IPS DF 19.7 (cell line): ENCODE results near the gene GJD4.

Experiments used
- DNase-seq: peaks from one replicate; pipeline ENCODE4 v3.0.0-alpha.2; 2013; ENCODE audit warnings: low read depth, low spot score

Gene GJD4

GRCh38 chr10:35626971-35627507 lies 21.9 kb downstream of the GJD4 start:
- no peak for DNase-seq

GRCh38 chr10:35631404-35631803 lies 26.3 kb downstream of the GJD4 start:
- no peak for DNase-seq

- DNase-seq, result no peak
These were observed 26.9 kb downstream of the GJD4 start for GRCh38 chr10:35632027-35632426.

- DNase-seq, result no peak
These were observed 28.2 kb downstream of the GJD4 start for GRCh38 chr10:35633006-35633980.

- no peak for DNase-seq
These were observed 30.4 kb downstream of the GJD4 start for GRCh38 chr10:35635576-35635975.

- no peak for DNase-seq
These were observed 31.8 kb downstream of the GJD4 start for GRCh38 chr10:35636956-35637355.

- no peak for DNase-seq
These were observed 32.3 kb downstream of the GJD4 start for GRCh38 chr10:35637462-35637861.

GRCh38 chr10:35638101-35638500 lies 33.0 kb downstream of the GJD4 start:
- no peak for DNase-seq

GRCh38 chr10:35639021-35639727 lies 34.0 kb downstream of the GJD4 start:
- DNase-seq, result no peak

GRCh38 chr10:35639728-35640401 lies 34.7 kb downstream of the GJD4 start:
- no peak for DNase-seq

- DNase-seq, result no peak
These were observed 35.3 kb downstream of the GJD4 start for GRCh38 chr10:35640474-35640873.

GRCh38 chr10:35640951-35641675 lies 36.0 kb downstream of the GJD4 start:
- DNase-seq, result no peak

GRCh38 chr10:35641676-35642034 lies 36.5 kb downstream of the GJD4 start:
- DNase-seq, result no peak

GRCh38 chr10:35642035-35642792 lies 37.1 kb downstream of the GJD4 start, which contains the start of gene FZD8:
TSS of gene FZD8 (minus strand) at chr10:35642296. CDS start at chr10:35641429, 867 bp downstream.
- no peak for DNase-seq

GRCh38 chr10:35642793-35643114 lies 37.6 kb downstream of the GJD4 start:
- DNase-seq, result no peak

- DNase-seq, result no peak
These were observed 38.3 kb downstream of the GJD4 start for GRCh38 chr10:35643151-35644049.

GRCh38 chr10:35644050-35644950 lies 39.2 kb downstream of the GJD4 start:
- DNase-seq, result no peak

GRCh38 chr10:35650894-35651293 lies 45.8 kb downstream of the GJD4 start:
- no peak for DNase-seq

- DNase-seq, result no peak
These were observed 47.7 kb downstream of the GJD4 start for GRCh38 chr10:35652824-35653223.
